ENCODE results near the gene LDLRAP1. TPM values are rescaled to one million over a fixed set of nuclear protein-coding genes. Genes with fewer than 3 reads are reported as not detected.

The LDLRAP1 gene
- total and polyA plus RNA-seq, 2 of the 4 experiments (the other 2 are of a cell fraction): 4.5 to 14.4 TPM

- Histone ChIP-seq H2BK5ac (ENCODE audit: low read depth, low read length, poor library complexity, severe bottlenecking) (peak overlapping the region; percentile 83), H3K4ac (ENCODE audit: low read depth, low read length) (peak overlapping the region; percentile 95), H3K27me3 (ENCODE audit: control insufficient read depth, insufficient read depth, low read length) (no peaks in the 10 kb centered on the region), H3K18ac (ENCODE audit: low read depth, low read length) (peak overlapping the region; percentile 77), H3K9ac (ENCODE audit: low read depth, low read length) (no peak overlapping the region), H4K5ac (ENCODE audit: low read depth, low read length) (peak overlapping the region; percentile 60), H3K4me2 (ENCODE audit: low read depth, low read length) (no peak overlapping the region), H3K14ac (replicated peaks; ENCODE audit: low read depth, low read length) (peak overlapping the region; percentile 82), H3K36me3 (ENCODE audit: control insufficient read depth, insufficient read depth, low read length) (peaks cover under 1% of the 10 kb centered on the region; the same call in 1 of the 2 replicates), H3K4me1 (ENCODE audit: control insufficient read depth, insufficient read depth, low read length) (peaks cover 41% of the 10 kb centered on the region), H3K9me3 (ENCODE audit: control insufficient read depth, insufficient read depth, low read length) (no peaks in the 10 kb centered on the region), H3K23ac (ENCODE audit: low read depth, low read length) (peak overlapping the region; percentile 70; the same call in 1 of the 2 replicates), H2BK15ac (ENCODE audit: low read depth, low read length) (peak overlapping the region; percentile 87; the same call in 2 of the 3 replicates), H3K56ac (ENCODE audit: extremely low read depth, insufficient read depth, low read length) (no peak overlapping the region), H2AFZ (replicated peaks; ENCODE audit: low read length, poor library complexity) (no peak overlapping the region), H3K4me3 (ENCODE audit: insufficient read depth, low read depth, low read length) (no peak overlapping the region), H4K91ac (ENCODE audit: insufficient read depth, low read depth, low read length) (peak overlapping the region; percentile 84), H3K27ac (ENCODE audit: insufficient read depth, low read length) (peak overlapping the region; percentile 74; the same call in 1 of the 2 replicates), H2AK5ac (ENCODE audit: low read depth, low read length) (peak overlapping the region; percentile 99), H3K9me1 (ENCODE audit: insufficient read depth, low read length) (peaks cover 15% of the 10 kb centered on the region), H2BK120ac (ENCODE audit: low read depth, low read length) (peak overlapping the region; percentile 91; the same call in 1 of the 2 replicates), H4K20me1 (ENCODE audit: insufficient read depth, low read length) (no peaks in the 10 kb centered on the region), H4K8ac (ENCODE audit: low read depth in 2 of 2, low read length in 2 of 2) (peak overlapping the region; percentile 81 to 86; a peak in 3 of 4 replicates), H2BK20ac (ENCODE audit: low read depth, low read length) (peak overlapping the region; percentile 83), H3K79me1 (ENCODE audit: low read depth in 1 of 2, low read length in 2 of 2) (peaks cover 0 to 9% of the 10 kb centered on the region in 2 experiments; a peak in 2 of 4 replicates), H2AK9ac (replicated peaks; ENCODE audit: low read depth, low read length, poor library complexity) (peak overlapping the region; percentile 50)
- WGBS, 2 experiments (ENCODE audit: extremely low coverage in 2 of 2, insufficient read length in 1 of 2): 92% methylated on average over 6 of the region's 18 CpGs; no CpG with 5 or more reads in 1 of the 2 experiments
- ChIA-PET CTCF (no interaction called here), POLR2A (ENCODE audit: unreplicated experiment) (no interaction called here)
- BruUV-seq (replicated peaks): no TSS peak
- in situ Hi-C loops (cut with MboI; ENCODE audit: low sequenced_read_pairs): no loop called here
- ATAC-seq (ENCODE audit: low read depth): no peak
- TF ChIP-seq NFE2L2 (IDR thresholded peaks at IDR 0.05; ENCODE audit: low read depth, low read length): no peak
- no peak for TF ChIP-seq CTCF (conservative IDR thresholded peaks at IDR 0.05; ENCODE audit: low read depth, low read length)
- TF ChIP-seq FOS (IDR thresholded peaks at IDR 0.05; ENCODE audit: low read depth, low read length): no peak
- TF ChIP-seq MAZ (IDR thresholded peaks at IDR 0.05; ENCODE audit: borderline replicate concordance, low read depth, low read length): no peak
- TF ChIP-seq POLR2A (IDR thresholded peaks at IDR 0.05; ENCODE audit: low read depth, low read length): no peak
- no peak for TF ChIP-seq CEBPB (IDR thresholded peaks at IDR 0.05; ENCODE audit: low read depth, low read length)
- TF ChIP-seq RAD21 (IDR thresholded peaks at IDR 0.05; ENCODE audit: low read length): no peak
- TF ChIP-seq BHLHE40 (IDR thresholded peaks at IDR 0.05; ENCODE audit: low read depth, low read length): no peak
- TF ChIP-seq SMC3 (IDR thresholded peaks at IDR 0.05; ENCODE audit: low read depth, low read length): no peak
- TF ChIP-seq ELK1 (IDR thresholded peaks at IDR 0.05; ENCODE audit: borderline replicate concordance, low read depth, low read length): no peak
- TF ChIP-seq MXI1 (IDR thresholded peaks at IDR 0.05; ENCODE audit: borderline replicate concordance, low read depth, low read length): no peak
- TF ChIP-seq MAFK (IDR thresholded peaks at IDR 0.05; ENCODE audit: low read depth, low read length): no peak
- TF ChIP-seq RFX5 (IDR thresholded peaks at IDR 0.05; ENCODE audit: low read depth, low read length): no peak
- dilution Hi-C loops (cut with HindIII; ENCODE audit: low sequenced_read_pairs, unreplicated experiment): no loop called here
- DNase-seq: no peak
- intact Hi-C loops (cut with micrococcal nuclease): no loop called here
Observed at GRCh38 chr1:25569597-25570396, 26.4 kb downstream of the LDLRAP1 start.
